ENCODE results near the gene PHETA1. TPM values are rescaled to one million over a fixed set of nuclear protein-coding genes. Genes with fewer than 3 reads are reported as not detected.
"Not testable (repeated sequence)": the region's sequence is repeated elsewhere in the genome, so short reads cannot be mapped to it uniquely, and the experiment has no call there.

Gene PHETA1
- total and polyA plus RNA-seq, 5 donors, result 8.0 to 11.6 (median 9.1) TPM

DNA sequence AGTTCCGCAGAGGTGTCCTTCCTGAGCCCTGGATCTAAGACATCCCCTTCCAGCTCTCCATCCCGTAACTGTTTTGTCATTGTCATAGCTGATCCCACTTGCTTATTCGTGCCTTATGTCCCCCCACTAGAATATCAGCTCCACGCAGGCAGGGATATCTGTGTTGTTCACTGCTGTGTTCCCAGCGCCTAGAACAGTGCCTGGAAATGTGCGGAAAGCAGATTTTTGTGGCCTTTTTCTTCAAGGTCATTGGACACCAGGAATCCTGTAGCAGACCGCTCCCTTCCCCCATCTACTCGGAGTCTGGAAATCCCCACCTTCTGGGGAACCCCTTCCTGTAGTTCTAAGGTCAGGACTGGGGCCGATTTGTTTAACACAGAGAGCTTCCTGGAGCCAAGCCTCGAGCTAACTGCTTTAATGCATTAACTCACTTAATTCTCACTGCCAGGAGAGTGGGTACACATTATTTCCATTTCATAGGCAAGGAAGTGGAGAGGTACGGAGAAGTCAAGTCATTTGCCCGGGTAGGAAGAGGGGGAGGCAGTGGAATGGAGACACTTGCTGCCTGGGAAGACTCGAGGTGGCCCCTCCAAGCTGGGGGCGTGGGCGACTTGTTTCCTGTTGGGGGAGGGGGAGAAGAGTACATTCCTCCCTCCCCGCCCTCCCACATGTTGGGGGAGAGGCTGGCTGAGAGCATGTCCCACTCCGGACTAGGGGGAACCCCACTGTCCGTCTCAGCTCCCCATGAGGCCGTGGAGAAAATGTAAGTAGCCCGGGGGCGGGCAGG, 35.7 kb upstream of the PHETA1 start:
- DNase-seq (peak; percentile 61 to 75 (median 71)), ATAC-seq (peak in 1 of 2 donors; percentile 17)
- 35% methylated on average over 21 of the region's 21 CpGs for WGBS
- Histone ChIP-seq H3K27ac (ENCODE audit: low read length) (peak overlapping the region; percentile 39), H3K4me1 (ENCODE audit: control insufficient read depth, insufficient read depth, low read length) (peaks cover 13% of the 10 kb centered on the region), H3K9me3 (ENCODE audit: control insufficient read depth, low read length) (no peaks in the 10 kb centered on the region), H3K4me3 (ENCODE audit: low read length) (peak overlapping the region; percentile 79), H3K27me3 (ENCODE audit: control insufficient read depth, insufficient read depth) (no peaks in the 10 kb centered on the region)
- intact Hi-C loops (cut with DNase I), result loop anchor here in 1 of 4 donors (5.0 kb wide), 1 partner anchor 43 kb away; no protein-coding TSS in a partner anchor

DNA sequence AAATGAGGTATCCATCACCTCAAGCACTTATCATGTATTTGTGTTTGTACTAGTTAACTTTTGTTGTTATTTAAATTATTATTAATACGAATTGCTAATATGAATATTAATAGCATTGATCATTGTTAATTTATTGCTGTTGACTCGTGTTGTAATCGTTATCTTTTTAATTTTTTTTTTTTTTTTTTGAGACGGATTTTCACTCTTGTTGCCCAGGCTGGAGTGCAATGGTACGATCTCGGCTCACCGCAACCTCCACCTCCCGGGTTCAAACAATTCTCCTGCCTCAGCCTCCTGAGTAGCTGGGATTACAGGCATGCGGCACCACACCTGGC, 33.6 kb upstream of the PHETA1 start:
- intact Hi-C loops (cut with DNase I); H3K27me3 ChIP-seq (ENCODE audit: control insufficient read depth, insufficient read depth); H3K4me1 ChIP-seq (ENCODE audit: control insufficient read depth, insufficient read depth, low read length); H3K4me3 ChIP-seq (ENCODE audit: low read length); H3K27ac ChIP-seq (ENCODE audit: low read length); DNase-seq; H3K9me3 ChIP-seq (ENCODE audit: control insufficient read depth, low read length); ATAC-seq: not testable (repeated sequence)
- 84% methylated on average over 9 of the region's 9 CpGs for WGBS

DNA sequence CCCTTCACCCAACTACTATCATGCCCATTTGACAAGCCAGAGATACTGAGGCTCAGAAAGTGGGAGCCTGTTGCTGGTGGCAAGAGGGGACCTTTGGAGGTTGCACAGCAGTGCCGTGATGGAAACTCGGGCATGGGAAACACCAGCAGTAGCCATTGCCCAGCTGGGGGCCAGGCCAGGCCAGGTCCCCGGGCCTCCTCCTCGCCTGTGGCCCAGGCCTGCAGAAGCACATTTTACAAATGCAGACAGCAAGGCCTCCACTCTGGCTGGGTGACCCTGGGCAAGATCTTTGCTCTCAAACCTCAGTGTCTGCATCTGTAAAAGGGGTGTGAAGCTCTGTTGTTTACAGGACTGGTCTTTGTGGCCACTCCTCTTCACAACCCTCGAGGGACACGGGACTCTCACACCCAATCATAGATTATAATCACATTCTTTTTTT, 32.3 kb upstream of the PHETA1 start:
- H3K9me3 ChIP-seq (ENCODE audit: control insufficient read depth, low read length), result no peaks in the 10 kb centered on the region
- intact Hi-C loops (cut with DNase I), result no loop called here
- 92% methylated on average over 6 of the region's 6 CpGs for WGBS
- no peak overlapping the region for H3K4me3 ChIP-seq (ENCODE audit: low read length)
- H3K27ac ChIP-seq (ENCODE audit: low read length), result no peak overlapping the region
- no peak for DNase-seq
- H3K27me3 ChIP-seq (ENCODE audit: control insufficient read depth, insufficient read depth), result no peaks in the 10 kb centered on the region
- peaks cover 3% of the 10 kb centered on the region for H3K4me1 ChIP-seq (ENCODE audit: control insufficient read depth, insufficient read depth, low read length)
- ATAC-seq, result no peak

DNA sequence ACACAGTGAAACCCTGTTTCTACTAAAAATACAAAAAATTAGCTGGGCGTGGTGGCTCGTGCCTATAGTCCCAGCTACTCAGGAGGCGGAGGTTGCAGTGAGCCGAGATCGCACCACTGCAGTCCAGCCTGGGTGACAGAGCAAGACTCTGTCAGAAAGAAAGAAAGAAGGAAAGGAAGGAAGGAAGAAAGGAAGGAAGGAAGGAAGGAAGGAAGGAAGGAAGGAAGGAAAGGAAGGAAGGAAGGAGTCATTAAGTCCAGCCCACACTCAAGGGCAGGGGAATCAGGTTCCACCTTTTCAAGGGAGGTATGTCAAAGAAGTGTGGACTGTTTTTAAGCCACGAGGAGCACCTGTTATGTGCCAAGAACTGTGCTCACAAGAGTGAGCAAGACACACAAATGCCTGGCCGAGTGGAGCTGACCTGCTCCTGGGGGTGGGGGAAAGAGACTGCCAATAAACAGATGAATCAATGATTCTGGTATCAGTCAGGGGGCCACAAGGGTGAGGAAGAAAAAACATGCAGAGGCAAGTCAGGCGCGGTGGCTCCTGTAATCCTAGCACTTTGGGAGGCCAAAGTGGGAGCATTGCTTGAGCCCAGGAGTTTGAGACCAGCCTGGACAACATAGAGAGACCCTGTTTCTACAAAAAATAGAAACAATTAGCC, 31.0 kb upstream of the PHETA1 start:
- peak in 1 of 3 donors; percentile 35 for DNase-seq
- not testable (repeated sequence) for H3K27ac ChIP-seq (ENCODE audit: low read length); H3K27me3 ChIP-seq (ENCODE audit: control insufficient read depth, insufficient read depth); H3K4me1 ChIP-seq (ENCODE audit: control insufficient read depth, insufficient read depth, low read length); H3K4me3 ChIP-seq (ENCODE audit: low read length); H3K9me3 ChIP-seq (ENCODE audit: control insufficient read depth, low read length); ATAC-seq
- WGBS, result 84% methylated on average over 9 of the region's 9 CpGs
- intact Hi-C loops (cut with DNase I), result loop anchor here in 3 of 4 donors (5.0 to 10.0 kb wide), 2 partner anchors 52 to 125 kb away; no protein-coding TSS in a partner anchor

DNA sequence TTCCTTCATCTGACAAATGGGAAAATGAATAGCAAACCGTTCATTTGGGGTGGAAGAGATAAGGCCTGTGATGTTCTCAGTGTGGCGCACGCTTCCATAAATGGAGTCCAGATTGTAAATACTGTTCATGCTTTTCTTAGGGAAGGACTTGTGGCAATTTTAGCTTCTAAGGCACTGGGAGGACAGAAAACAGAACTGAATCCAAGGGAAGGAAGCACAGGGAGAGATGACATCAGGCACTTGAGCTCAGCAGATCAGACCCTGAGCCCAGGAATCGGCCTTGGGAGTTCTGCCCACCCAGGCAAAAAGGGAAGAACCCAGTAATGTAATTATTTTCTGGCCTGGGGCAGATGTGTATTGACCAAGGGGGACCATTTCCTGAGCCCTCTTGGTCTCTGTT, 29.6 kb upstream of the PHETA1 start:
- Histone ChIP-seq H3K27me3 (ENCODE audit: control insufficient read depth, insufficient read depth) (no peaks in the 10 kb centered on the region), H3K27ac (ENCODE audit: low read length) (no peak overlapping the region), H3K9me3 (ENCODE audit: control insufficient read depth, low read length) (no peaks in the 10 kb centered on the region), H3K4me3 (ENCODE audit: low read length) (no peak overlapping the region), H3K4me1 (ENCODE audit: control insufficient read depth, insufficient read depth, low read length) (peaks cover 3% of the 10 kb centered on the region)
- WGBS, result 72% methylated on average over 4 of the region's 4 CpGs
- no peak for ATAC-seq
- intact Hi-C loops (cut with DNase I), result loop anchor here in 3 of 4 donors (5.0 to 10.0 kb wide), 2 partner anchors 54 to 126 kb away; no protein-coding TSS in a partner anchor
- no peak for DNase-seq

DNA sequence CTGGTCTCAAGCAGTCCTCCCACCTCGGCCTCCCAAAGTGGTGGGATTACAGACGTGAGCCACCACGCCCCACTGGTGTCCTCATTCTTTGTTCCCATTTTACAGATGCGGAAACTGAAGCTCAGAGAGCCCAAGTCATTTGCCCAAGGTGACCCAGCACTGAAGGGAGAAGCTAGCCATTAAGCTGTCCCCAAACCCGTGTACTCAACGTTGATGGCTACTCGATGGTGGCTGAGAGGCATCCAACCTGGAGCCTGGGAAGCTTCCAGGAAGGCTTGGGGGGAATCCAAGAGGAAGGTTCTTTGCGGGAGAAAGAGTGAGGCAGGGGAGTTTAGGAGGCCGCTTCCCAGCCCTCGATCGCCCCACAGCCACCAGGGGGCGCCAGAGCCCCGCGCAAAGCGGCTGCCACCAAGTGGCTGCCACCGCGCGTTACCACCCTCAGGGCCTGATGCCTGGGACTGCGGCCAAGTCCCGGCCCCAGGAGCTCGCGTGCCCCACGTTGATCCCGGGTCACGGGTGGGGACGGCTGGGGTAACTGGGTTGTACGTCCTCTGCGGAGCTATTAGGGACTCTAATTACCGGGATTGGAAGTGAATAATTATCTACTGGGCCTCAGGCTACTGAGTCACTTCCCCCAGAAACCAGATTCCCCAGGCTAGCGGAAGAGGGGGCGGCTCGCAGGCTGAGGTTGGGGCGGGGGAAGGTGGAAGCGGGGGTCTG, 28.0 kb upstream of the PHETA1 start:
- Histone ChIP-seq H3K4me3 (ENCODE audit: low read length) (no peak overlapping the region), H3K27ac (ENCODE audit: low read length) (no peak overlapping the region), H3K27me3 (ENCODE audit: control insufficient read depth, insufficient read depth) (no peaks in the 10 kb centered on the region), H3K9me3 (ENCODE audit: control insufficient read depth, low read length) (no peaks in the 10 kb centered on the region), H3K4me1 (ENCODE audit: control insufficient read depth, insufficient read depth, low read length) (no peaks in the 10 kb centered on the region)
- ATAC-seq (peak; percentile 85 to 89), DNase-seq (peak; percentile 88 to 95 (median 94))
- intact Hi-C loops (cut with DNase I), result loop anchor here (2.0 to 10.0 kb wide), 3 partner anchors 54 to 128 kb away; no protein-coding TSS in a partner anchor
- WGBS, result 8% methylated on average over 34 of the region's 34 CpGs

DNA sequence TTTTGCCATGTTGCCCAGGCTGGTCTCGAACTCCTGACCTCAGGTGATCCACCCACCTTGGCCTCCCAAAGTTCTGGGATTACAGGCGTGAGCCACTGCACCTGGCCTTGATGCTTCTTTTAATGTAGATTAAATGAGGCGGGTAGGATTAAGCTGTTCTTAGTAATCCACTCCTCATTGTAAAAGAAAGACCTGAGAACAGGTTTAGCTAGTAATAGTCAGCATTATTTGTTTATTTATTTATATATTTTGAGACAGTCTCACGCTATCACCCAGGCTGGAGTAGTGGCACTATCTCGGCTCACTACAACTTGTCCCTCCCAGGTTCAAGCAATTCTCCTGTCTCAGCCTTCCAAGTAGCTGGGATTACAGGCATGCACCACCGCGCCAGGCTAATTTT, 27.4 kb upstream of the PHETA1 start:
- H3K4me3 ChIP-seq (ENCODE audit: low read length); H3K4me1 ChIP-seq (ENCODE audit: control insufficient read depth, insufficient read depth, low read length); ATAC-seq; H3K27ac ChIP-seq (ENCODE audit: low read length); H3K27me3 ChIP-seq (ENCODE audit: control insufficient read depth, insufficient read depth); H3K9me3 ChIP-seq (ENCODE audit: control insufficient read depth, low read length); DNase-seq: not testable (repeated sequence)
- WGBS, result 89% methylated on average over 7 of the region's 7 CpGs
- intact Hi-C loops (cut with DNase I), result loop anchor here (2.0 to 10.0 kb wide), 3 partner anchors 55 to 129 kb away; no protein-coding TSS in a partner anchor

DNA sequence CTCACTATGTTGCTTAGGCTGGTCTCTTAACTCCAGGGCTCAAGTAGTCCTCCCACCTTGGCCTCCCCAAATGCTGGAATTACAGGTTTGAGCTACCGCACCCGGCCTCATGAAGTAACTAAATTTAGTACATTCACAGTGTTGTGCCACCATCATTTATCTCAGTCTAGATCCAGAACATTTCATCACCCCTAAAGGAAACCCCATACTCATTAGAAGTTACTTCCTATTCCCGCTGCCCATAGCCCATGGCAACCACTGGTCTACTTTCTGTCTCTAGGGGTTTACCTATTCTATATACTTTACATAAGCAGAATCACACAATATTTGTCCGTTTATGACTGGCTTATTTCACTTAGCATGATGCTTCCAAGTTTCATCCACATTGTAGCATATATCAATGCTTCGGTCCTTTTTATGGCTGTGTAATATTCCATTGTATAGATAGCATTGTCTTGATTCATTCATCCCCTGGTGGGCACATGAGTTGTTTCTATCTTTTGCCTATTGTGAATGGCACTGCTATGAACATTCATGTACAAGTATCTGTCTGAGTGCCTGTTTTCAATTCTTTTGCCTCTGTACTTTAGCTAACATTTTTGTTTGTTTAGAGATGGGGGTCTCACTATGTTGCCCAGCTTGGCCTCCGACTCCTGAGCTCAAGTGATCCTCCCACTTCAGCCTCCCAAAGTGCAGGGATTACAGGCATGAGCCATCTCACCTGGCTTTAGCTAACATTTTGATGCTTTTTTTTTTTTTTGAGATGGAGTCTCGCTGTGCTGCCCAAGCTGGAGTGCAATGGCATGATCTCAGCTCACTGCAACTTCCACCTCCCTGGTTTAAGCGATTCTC, 26.7 kb upstream of the PHETA1 start:
- ATAC-seq, result no peak
- H3K9me3 ChIP-seq (ENCODE audit: control insufficient read depth, low read length), result no peaks in the 10 kb centered on the region
- H3K27ac ChIP-seq (ENCODE audit: low read length), result no peak overlapping the region
- WGBS, result 88% methylated on average over 8 of the region's 8 CpGs
- H3K4me3 ChIP-seq (ENCODE audit: low read length), result no peak overlapping the region
- H3K4me1 ChIP-seq (ENCODE audit: control insufficient read depth, insufficient read depth, low read length), result no peaks in the 10 kb centered on the region
- intact Hi-C loops (cut with DNase I), result loop anchor here (2.0 to 10.0 kb wide), 3 partner anchors 55 to 129 kb away; no protein-coding TSS in a partner anchor
- H3K27me3 ChIP-seq (ENCODE audit: control insufficient read depth, insufficient read depth), result no peaks in the 10 kb centered on the region
- DNase-seq, result no peak

DNA sequence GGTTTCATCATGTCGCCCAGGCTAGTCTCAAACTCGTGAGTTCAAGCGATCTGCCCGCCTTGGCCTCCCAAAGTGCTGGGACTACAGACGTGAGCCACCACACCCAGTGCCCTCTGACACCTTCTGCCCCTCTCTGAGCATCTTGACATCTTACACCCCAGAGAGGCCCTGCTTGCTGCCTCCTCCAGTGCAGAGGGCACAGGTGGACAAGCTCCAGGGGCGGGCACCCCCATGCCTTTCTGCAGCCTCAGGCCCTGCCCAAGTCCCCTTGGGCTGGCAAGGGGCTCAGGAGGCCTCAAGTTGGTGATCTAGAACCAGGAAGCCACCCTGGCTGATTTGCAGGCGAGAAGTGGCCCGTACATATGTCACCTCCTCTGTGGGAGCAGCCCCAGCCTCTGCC, 25.6 kb upstream of the PHETA1 start:
- Histone ChIP-seq H3K4me1 (ENCODE audit: control insufficient read depth, insufficient read depth, low read length) (no peaks in the 10 kb centered on the region), H3K27me3 (ENCODE audit: control insufficient read depth, insufficient read depth) (no peaks in the 10 kb centered on the region), H3K9me3 (ENCODE audit: control insufficient read depth, low read length) (no peaks in the 10 kb centered on the region), H3K4me3 (ENCODE audit: low read length) (no peak overlapping the region), H3K27ac (ENCODE audit: low read length) (no peak overlapping the region)
- intact Hi-C loops (cut with DNase I), result loop anchor here in 1 of 4 donors (10.0 kb wide), 1 partner anchor 130 kb away; no protein-coding TSS in a partner anchor
- ATAC-seq (no peak), DNase-seq (no peak)
- 82% methylated on average over 8 of the region's 8 CpGs for WGBS

DNA sequence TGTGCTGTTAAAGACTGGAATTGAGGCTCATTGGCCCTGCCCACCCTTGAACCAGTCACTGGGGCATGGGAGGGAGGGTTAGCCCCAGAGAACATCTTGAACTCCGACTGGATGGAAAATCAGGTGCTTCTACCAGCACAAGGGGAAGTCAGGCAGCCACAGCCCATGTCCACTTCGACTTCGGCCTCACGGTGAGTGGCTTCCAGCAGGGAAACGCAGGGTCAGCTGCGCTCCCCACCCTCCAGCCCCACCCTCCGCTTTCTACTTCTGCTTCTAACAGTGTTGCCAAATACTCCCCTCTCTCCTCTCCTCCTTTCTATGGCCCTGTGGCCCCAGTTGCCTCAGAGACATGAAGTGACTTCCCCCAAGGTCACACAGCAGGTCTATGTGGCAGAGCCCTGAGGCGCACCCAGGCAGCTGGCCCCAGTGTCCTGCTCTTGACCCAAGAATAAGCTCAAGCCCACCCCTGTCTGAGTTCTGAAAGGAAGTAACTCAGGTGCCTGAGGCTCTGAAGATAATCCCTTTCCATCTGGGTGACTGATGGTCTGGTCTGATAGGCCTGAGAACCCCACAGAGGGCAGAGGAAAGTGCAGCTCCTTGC, 24.9 kb upstream of the PHETA1 start:
- WGBS, result 78% methylated on average over 8 of the region's 8 CpGs
- peak; percentile 25 to 49 for ATAC-seq
- H3K27me3 ChIP-seq (ENCODE audit: control insufficient read depth, insufficient read depth), result no peaks in the 10 kb centered on the region
- H3K4me3 ChIP-seq (ENCODE audit: low read length), result no peak overlapping the region
- DNase-seq, result peak in 2 of 3 donors; percentile 77 to 78
- no peaks in the 10 kb centered on the region for H3K9me3 ChIP-seq (ENCODE audit: control insufficient read depth, low read length)
- H3K27ac ChIP-seq (ENCODE audit: low read length), result no peak overlapping the region
- intact Hi-C loops (cut with DNase I), result loop anchor here in 1 of 4 donors (10.0 kb wide), 1 partner anchor 131 kb away; no protein-coding TSS in a partner anchor
- no peaks in the 10 kb centered on the region for H3K4me1 ChIP-seq (ENCODE audit: control insufficient read depth, insufficient read depth, low read length)

Data from right cardiac atrium (tissue), 5 donors.